IMR-90 (cell line): Measurements from ENCODE around the gene CCL28. TPM values are rescaled to one million over a fixed set of nuclear protein-coding genes. Genes with fewer than 3 reads are reported as not detected.

Source experiments
- ATAC-seq: fragments of 200-7000 bp; cut with Tn5 transposase; 2 replicates; pipeline ENCODE4 v1.9.1; 2020; ENCODE audit warnings: low read depth, mild to moderate bottlenecking, moderate library complexity
- BruUV-seq: library from RNA; stranded (reverse); fragments of 400-500 nt; replicated peaks from 2 replicates; lab custom pipeline; 2021; lab: Mats Ljungman, UMichigan
- CTCF ChIA-PET: fragments of 300-600 bp; formaldehyde crosslinking; extraction: SDS; loops from one replicate; lab custom pipeline; 2021; ENCODE audit warnings: antibody characterized with exemption; lab: Yijun Ruan, JAX
- POLR2A ChIA-PET: fragments of 300-600 bp; sonication (Branson Sonifier 250); formaldehyde crosslinking; loops from one replicate; lab custom pipeline; 2022; ENCODE audit warnings: antibody characterized with exemption; ENCODE audit not compliant: unreplicated experiment; lab: Charles Lee
- DNase-seq: peaks from one replicate; pipeline ENCODE4 v3.0.0; 2013
- H2AFZ ChIP-seq: replicated peaks from 2 replicates; pipeline ENCODE3; 2013; ENCODE audit warnings: low read length, mild to moderate bottlenecking; ENCODE audit not compliant: poor library complexity
- H2AK5ac ChIP-seq: 2 replicates; pipeline ENCODE4 v1.6.1; 2013; ENCODE audit warnings: low read depth, low read length, inconsistent platforms
- H2AK9ac ChIP-seq: replicated peaks from 2 replicates; pipeline ENCODE3; 2013; ENCODE audit warnings: mild to moderate bottlenecking, low read depth, low read length, moderate library complexity; ENCODE audit not compliant: poor library complexity
- H2BK120ac ChIP-seq: 2 replicates; pipeline ENCODE4 v1.6.1; 2013; ENCODE audit warnings: low read depth, low read length, inconsistent platforms
- H2BK15ac ChIP-seq: 3 replicates; pipeline ENCODE4 v1.6.1; 2013; ENCODE audit warnings: low read depth, low read length, inconsistent platforms
- H2BK20ac ChIP-seq: 2 replicates; pipeline ENCODE4 v1.6.1; 2013; ENCODE audit warnings: low read depth, mild to moderate bottlenecking, inconsistent platforms, low read length, moderate library complexity
- H2BK5ac ChIP-seq: 2 replicates; pipeline ENCODE4 v1.6.1; 2013; ENCODE audit warnings: mild to moderate bottlenecking, low read depth, low read length, inconsistent platforms; ENCODE audit not compliant: poor library complexity, severe bottlenecking
- H3K14ac ChIP-seq: replicated peaks from 2 replicates; pipeline ENCODE4 v1.6.1; 2013; ENCODE audit warnings: low read depth, low read length, inconsistent platforms
- H3K18ac ChIP-seq: 2 replicates; pipeline ENCODE4 v1.6.1; 2013; ENCODE audit warnings: low read depth, low read length, control low read depth
- H3K23ac ChIP-seq: 2 replicates; pipeline ENCODE4 v1.6.1; 2013; ENCODE audit warnings: low read depth, low read length, inconsistent platforms
- H3K27ac ChIP-seq: 2 replicates; pipeline ENCODE4 v1.5.1; 2013; ENCODE audit warnings: mild to moderate bottlenecking, control low read depth, low read length; ENCODE audit not compliant: insufficient read depth
- H3K27me3 ChIP-seq: 2 replicates; pipeline ENCODE4 v1.6.1; 2013; ENCODE audit warnings: low read length; ENCODE audit not compliant: control insufficient read depth, insufficient read depth
- H3K36me3 ChIP-seq: 2 replicates; pipeline ENCODE4 v1.6.1; 2013; ENCODE audit warnings: low read length, mixed read lengths; ENCODE audit not compliant: control insufficient read depth, insufficient read depth
- H3K4ac ChIP-seq: 2 replicates; pipeline ENCODE4 v1.6.1; 2013; ENCODE audit warnings: low read depth, low read length, inconsistent platforms
- H3K4me1 ChIP-seq: 2 replicates; pipeline ENCODE4 v1.6.1; 2013; ENCODE audit warnings: low read length, mixed read lengths; ENCODE audit not compliant: control insufficient read depth, insufficient read depth
- H3K4me2 ChIP-seq: 2 replicates; pipeline ENCODE4 v1.6.1; 2013; ENCODE audit warnings: low read depth, mild to moderate bottlenecking, control low read depth, low read length, moderate library complexity
- H3K4me3 ChIP-seq: 2 replicates; pipeline ENCODE4 v1.5.1; 2013; ENCODE audit warnings: low read depth, mild to moderate bottlenecking, control low read depth, low read length, moderate library complexity; ENCODE audit not compliant: insufficient read depth
- H3K56ac ChIP-seq: 2 replicates; pipeline ENCODE4 v1.6.1; 2013; ENCODE audit warnings: low read length, inconsistent platforms; ENCODE audit not compliant: insufficient read depth; ENCODE audit errors: extremely low read depth
- H3K79me1 ChIP-seq, 2 experiments: 2 replicates each; pipeline ENCODE4 v1.6.1; 2013; ENCODE audit warnings: low read length in 2 of 2, inconsistent platforms in 1 of 2, low read depth in 1 of 2
- H3K9ac ChIP-seq: 2 replicates; pipeline ENCODE4 v1.6.1; 2013; ENCODE audit warnings: low read depth, low read length, control low read depth
- H3K9me1 ChIP-seq: 2 replicates; pipeline ENCODE4 v1.6.1; 2013; ENCODE audit warnings: low read length, inconsistent platforms; ENCODE audit not compliant: insufficient read depth
- H3K9me3 ChIP-seq: 2 replicates; pipeline ENCODE4 v1.6.1; 2013; ENCODE audit warnings: low read length; ENCODE audit not compliant: control insufficient read depth, insufficient read depth
- H4K20me1 ChIP-seq: 2 replicates; pipeline ENCODE4 v1.6.1; 2013; ENCODE audit warnings: low read length, inconsistent platforms; ENCODE audit not compliant: insufficient read depth
- H4K5ac ChIP-seq: 2 replicates; pipeline ENCODE4 v1.6.1; 2013; ENCODE audit warnings: mild to moderate bottlenecking, low read depth, low read length, control low read depth
- H4K8ac ChIP-seq, 2 experiments: 2 replicates each; pipeline ENCODE4 v1.6.1; 2013; ENCODE audit warnings: low read depth in 2 of 2, low read length in 2 of 2, control low read depth in 1 of 2, inconsistent platforms in 1 of 2
- H4K91ac ChIP-seq: 2 replicates; pipeline ENCODE4 v1.6.1; 2013; ENCODE audit warnings: low read depth, low read length, inconsistent platforms; ENCODE audit not compliant: insufficient read depth
- BHLHE40 ChIP-seq: fragments of 150-350 bp; IDR thresholded peaks from 2 replicates; pipeline ENCODE4 v1.6.1; 2016; ENCODE audit warnings: mild to moderate bottlenecking, low read depth, low read length
- CEBPB ChIP-seq: IDR thresholded peaks from 2 replicates; pipeline ENCODE4 v1.6.1; 2012; ENCODE audit warnings: low read depth, low read length, improper control_type of control experiment
- CHD1 ChIP-seq: IDR thresholded peaks from 2 replicates; pipeline ENCODE4 v1.6.1; 2012; ENCODE audit warnings: low read depth, low read length, improper control_type of control experiment
- CTCF ChIP-seq: conservative IDR thresholded peaks from 2 replicates; pipeline ENCODE4 v1.5.1; 2012; ENCODE audit warnings: mild to moderate bottlenecking, low read depth, low read length, improper control_type of control experiment
- ELK1 ChIP-seq: fragments of 150-350 bp; IDR thresholded peaks from 2 replicates; pipeline ENCODE4 v1.6.1; 2016; ENCODE audit warnings: low read depth, mild to moderate bottlenecking, low read length, moderate library complexity, borderline replicate concordance
- FOS ChIP-seq: fragments of 150-350 bp; IDR thresholded peaks from 2 replicates; pipeline ENCODE4 v1.6.1; 2016; ENCODE audit warnings: low read depth, low read length
- MAFK ChIP-seq: IDR thresholded peaks from 2 replicates; pipeline ENCODE4 v1.6.1; 2012; ENCODE audit warnings: low read depth, low read length, improper control_type of control experiment
- MAZ ChIP-seq: IDR thresholded peaks from 2 replicates; pipeline ENCODE4 v1.6.1; 2012; ENCODE audit warnings: low read depth, mild to moderate bottlenecking, low read length, improper control_type of control experiment, moderate library complexity, borderline replicate concordance
- MXI1 ChIP-seq: IDR thresholded peaks from 2 replicates; pipeline ENCODE4 v1.6.1; 2012; ENCODE audit warnings: low read depth, mild to moderate bottlenecking, low read length, moderate library complexity, borderline replicate concordance
- NFE2L2 ChIP-seq: fragments of 150-350 bp; IDR thresholded peaks from 2 replicates; pipeline ENCODE4 v1.6.1; 2016; ENCODE audit warnings: low read depth, mild to moderate bottlenecking, low read length
- POLR2A ChIP-seq: IDR thresholded peaks from 2 replicates; pipeline ENCODE4 v1.6.1; 2012; ENCODE audit warnings: mild to moderate bottlenecking, low read depth, low read length
- RAD21 ChIP-seq: IDR thresholded peaks from 2 replicates; pipeline ENCODE4 v1.6.1; 2012; ENCODE audit warnings: low read length, improper control_type of control experiment
- RCOR1 ChIP-seq: IDR thresholded peaks from 2 replicates; pipeline ENCODE4 v1.6.1; 2012; ENCODE audit warnings: mild to moderate bottlenecking, low read length, improper control_type of control experiment; ENCODE audit not compliant: insufficient replicate concordance
- RFX5 ChIP-seq: IDR thresholded peaks from 2 replicates; pipeline ENCODE4 v1.8.0; 2012; ENCODE audit warnings: low read depth, mild to moderate bottlenecking, low read length, moderate library complexity
- SMC3 ChIP-seq: fragments of 150-350 bp; IDR thresholded peaks from 2 replicates; pipeline ENCODE4 v1.6.1; 2016; ENCODE audit warnings: low read depth, mild to moderate bottlenecking, antibody characterized with exemption, low read length, moderate library complexity
- USF2 ChIP-seq: fragments of 150-350 bp; IDR thresholded peaks from 2 replicates; pipeline ENCODE4 v1.6.1; 2017; ENCODE audit warnings: mild to moderate bottlenecking, antibody characterized with exemption, low read length, low read depth
- WGBS, 2 experiments: methylation state at CpG; one replicate each; pipeline versions ENCODE4 v1.1.5 to v1.1.7; 2013; ENCODE audit warnings: missing lambda C conversion rate in 2 of 2; ENCODE audit not compliant: insufficient read length in 1 of 2; ENCODE audit errors: extremely low coverage in 2 of 2; 5-methylcytosine and 5-hydroxymethylcytosine counted together
- dilution Hi-C: fragments of 300-500 bp; cut with HindIII; formaldehyde crosslinking; loops from one replicate; pipeline ENCODE4 v1.14.3; 2018; ENCODE audit warnings: low sequenced_read_pairs; ENCODE audit not compliant: unreplicated experiment
- in situ Hi-C: fragments of 300-500 bp; cut with MboI; formaldehyde crosslinking; loops from 3 replicates; pipeline ENCODE4 v1.14.3; 2019; ENCODE audit warnings: low sequenced_read_pairs, inconsistent platforms, mixed read lengths
- intact Hi-C: fragments of 100-400 bp; cut with micrococcal nuclease; formaldehyde crosslinking; loops from 2 replicates; pipeline ENCODE4 v1.10.0; 2022
- polyA plus RNA-seq, 3 experiments: library from polyadenylated mRNA; depleted of rRNA; stranded (reverse); fragments of >200 nt; gene quantifications; 2 replicates each; pipeline ENCODE4 v1.2.3, GENCODE V29; 2012; ENCODE audit warnings: low replicate concordance in 1 of 3
- total RNA-seq: library from RNA; depleted of rRNA; stranded (reverse); fragments of >200 nt; gene quantifications from 2 replicates; pipeline ENCODE4 v1.2.3, GENCODE V29; 2012

Gene CCL28
- total and polyA plus RNA-seq, 2 of the 4 experiments (the other 2 are of a cell fraction): under 0.01 to 0.02 TPM

- no peak overlapping the region for H2BK15ac ChIP-seq
- no peak overlapping the region for H3K9ac ChIP-seq
- H3K27ac ChIP-seq: no peak overlapping the region
- no peak overlapping the region for H3K4me2 ChIP-seq
- TF ChIP-seq CTCF: no peak
- TF ChIP-seq USF2: no peak
- no peak for TF ChIP-seq MXI1
- no peak for TF ChIP-seq SMC3
- no peak for TF ChIP-seq RCOR1
- TF ChIP-seq MAFK: no peak
- TF ChIP-seq BHLHE40: no peak
- TF ChIP-seq NFE2L2: no peak
- no peak for TF ChIP-seq MAZ
- no peak for TF ChIP-seq POLR2A
- TF ChIP-seq RFX5: no peak
- TF ChIP-seq ELK1: no peak
- no peak for TF ChIP-seq RAD21
- no peak for TF ChIP-seq CHD1
- TF ChIP-seq FOS: no peak
- TF ChIP-seq CEBPB: no peak
- H3K4me3 ChIP-seq: no peak overlapping the region
- in situ Hi-C loops (no loop called here), dilution Hi-C loops (no loop called here), intact Hi-C loops (no loop called here)
- H2AK9ac ChIP-seq: no peak overlapping the region
- 58% methylated on average over 2 of the region's 2 CpGs; no CpG with 5 or more reads in 1 of the 2 experiments for WGBS, 2 experiments
- ATAC-seq: no peak
- no peak overlapping the region for H2BK20ac ChIP-seq
- no peak overlapping the region for H3K23ac ChIP-seq
- no peak overlapping the region for H4K8ac ChIP-seq
- ChIA-PET POLR2A (no interaction called here), CTCF (interaction anchor here (1.0 kb wide), 1 partner anchor 17 kb away, joined by 3 read pairs; no protein-coding TSS in a partner anchor)
- H4K5ac ChIP-seq: no peak overlapping the region
- no TSS peak for BruUV-seq
- H3K9me3 ChIP-seq: no peaks in the 10 kb centered on the region
- no peaks in the 10 kb centered on the region for H3K36me3 ChIP-seq
- no peak overlapping the region for H3K4ac ChIP-seq
- peaks cover 3% of the 10 kb centered on the region for H3K4me1 ChIP-seq
- H3K56ac ChIP-seq: no peak overlapping the region
- peaks cover 4% of the 10 kb centered on the region; the same call in 1 of the 2 replicates for H4K20me1 ChIP-seq
- DNase-seq: no peak
- no peak overlapping the region for H2AFZ ChIP-seq
- H2BK5ac ChIP-seq: no peak overlapping the region
- no peak overlapping the region for H4K91ac ChIP-seq
- no peak overlapping the region for H2BK120ac ChIP-seq
- H2AK5ac ChIP-seq: no peak overlapping the region; the same call in 1 of the 2 replicates
- H3K9me1 ChIP-seq: peaks cover 12% of the 10 kb centered on the region
- no peaks in the 10 kb centered on the region for H3K27me3 ChIP-seq
- H3K79me1 ChIP-seq: no peaks in the 10 kb centered on the region
- H3K14ac ChIP-seq: no peak overlapping the region
- no peak overlapping the region for H3K18ac ChIP-seq
Observed at GRCh38 chr5:43429706-43430105, 17.5 kb upstream of the CCL28 start.
